GM18868 (cell line): Measurements from ENCODE around the gene IL36A.

ENCODE experiments used
- ATAC-seq: cut with Tn5 transposase; IDR thresholded peaks from one replicate; pipeline ENCODE4 v1.9.1; 2021; ENCODE audit warnings: mild to moderate bottlenecking, moderate library complexity; ENCODE audit not compliant: unreplicated experiment

IL36A gene, protein sequence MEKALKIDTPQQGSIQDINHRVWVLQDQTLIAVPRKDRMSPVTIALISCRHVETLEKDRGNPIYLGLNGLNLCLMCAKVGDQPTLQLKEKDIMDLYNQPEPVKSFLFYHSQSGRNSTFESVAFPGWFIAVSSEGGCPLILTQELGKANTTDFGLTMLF

DNA sequence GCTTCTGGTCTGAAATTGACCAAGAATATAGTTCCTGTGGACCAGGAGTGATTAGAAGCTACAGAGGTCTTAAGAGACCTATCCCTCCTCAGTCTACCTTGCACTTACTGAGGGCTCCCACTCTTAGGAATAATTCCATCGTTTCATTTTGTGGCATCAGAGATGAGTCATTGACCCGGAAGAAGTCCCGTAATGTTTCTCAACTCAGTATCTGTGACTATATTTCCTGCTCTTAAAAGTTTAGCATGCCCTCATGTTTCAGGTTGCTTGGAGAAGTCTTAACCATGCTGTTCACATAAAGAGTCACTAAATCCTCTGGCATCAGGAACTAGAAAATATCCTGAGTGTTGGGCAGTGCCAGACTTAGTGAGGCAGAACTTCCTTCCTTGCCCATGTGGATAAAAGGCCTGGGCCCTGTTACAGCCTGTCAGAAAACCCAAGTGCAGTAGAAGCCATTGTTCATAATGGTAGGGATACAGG is at the start of gene IL36A:
Gene IL36A (plus strand): TSS at position 430 of the 480 bp plus-strand sequence. CDS start 413 bp downstream, outside the sequence.
- ATAC-seq = no peak

DNA sequence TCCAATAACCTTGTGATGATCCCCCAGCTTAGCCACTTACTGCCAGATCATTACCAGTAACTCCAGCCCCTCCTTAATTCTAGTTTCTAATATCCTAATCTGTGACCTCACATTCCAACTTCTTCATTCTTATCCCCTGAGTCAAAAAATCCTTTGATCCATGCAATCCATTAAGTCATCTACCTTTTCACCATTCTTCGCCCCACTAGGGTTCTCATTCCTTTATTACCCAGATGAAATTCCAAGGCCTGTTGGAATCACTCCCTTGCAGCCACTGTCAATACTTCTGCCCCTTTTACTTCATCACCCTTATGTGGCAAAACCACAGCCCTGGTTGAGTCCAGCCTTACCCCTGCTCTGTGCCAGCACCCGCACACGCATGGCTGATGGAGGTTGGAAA is 47.7 kb upstream of the IL36A start:
- ATAC-seq = no peak

DNA sequence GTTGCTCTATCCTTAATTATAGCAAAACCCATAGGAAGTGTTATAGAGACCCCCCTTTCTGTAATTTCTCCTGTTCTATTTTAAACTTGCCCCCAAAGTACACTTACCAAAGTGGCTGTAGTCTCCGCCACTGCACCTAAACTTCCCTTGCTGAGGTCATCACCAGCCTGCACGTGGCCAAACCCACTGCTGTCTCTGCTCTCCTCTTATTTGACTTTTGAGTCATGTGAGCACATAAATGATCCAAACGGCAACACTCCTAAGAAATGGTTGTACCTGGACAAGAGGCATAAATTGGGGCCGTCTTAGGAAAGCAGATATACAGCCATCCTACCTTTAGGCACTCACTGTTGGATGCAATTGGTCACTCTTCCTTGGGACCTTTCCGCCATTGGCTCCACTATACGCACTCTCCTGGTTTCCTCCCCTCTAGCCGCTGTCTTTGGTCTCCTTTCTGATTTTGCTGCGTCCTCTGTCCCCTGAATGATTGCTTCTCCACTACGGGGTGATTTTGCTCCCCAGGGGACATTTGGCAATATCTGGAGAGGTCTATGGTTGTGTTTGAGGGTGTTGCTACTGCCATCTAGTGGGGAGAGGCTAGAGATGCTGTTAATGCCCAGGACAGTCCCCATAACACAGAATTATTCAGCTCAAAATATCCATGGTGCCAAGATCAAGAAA is 46.7 kb upstream of the IL36A start:
- ATAC-seq = peak; percentile 69

DNA sequence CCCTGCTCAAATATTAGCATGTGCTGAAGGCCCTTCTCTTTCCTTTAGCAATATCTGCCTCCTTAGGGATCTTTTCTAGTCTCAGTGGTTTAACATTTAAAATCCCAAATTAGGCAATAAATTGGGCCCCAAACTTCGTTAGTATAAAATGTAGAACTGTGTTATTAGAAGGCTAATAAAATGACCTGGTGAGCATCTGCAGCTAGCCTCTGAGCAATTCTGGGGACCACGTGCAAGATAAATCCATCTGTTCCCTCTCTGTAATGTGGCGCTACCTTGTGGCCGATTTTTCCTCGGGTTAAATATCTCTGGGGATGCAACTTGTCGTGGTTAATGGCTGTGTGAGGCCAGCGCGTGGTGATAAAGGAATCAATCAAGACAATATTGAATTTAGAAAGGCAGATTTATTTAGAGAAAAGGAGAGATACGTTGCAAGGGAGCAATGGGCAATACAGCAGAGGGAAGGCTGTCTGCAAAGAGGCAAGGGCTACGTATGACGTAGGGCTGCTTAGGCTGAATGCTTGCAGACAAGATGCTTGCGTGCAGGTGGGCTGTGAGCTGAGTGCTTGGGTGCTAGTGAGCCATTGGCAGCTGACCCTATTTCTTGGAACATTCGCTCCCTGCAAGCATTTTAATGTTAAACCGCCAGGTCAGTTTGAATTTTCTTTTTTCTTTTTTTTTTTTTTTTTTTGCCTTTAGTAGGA is 46.0 kb upstream of the IL36A start:
- ATAC-seq = no peak

DNA sequence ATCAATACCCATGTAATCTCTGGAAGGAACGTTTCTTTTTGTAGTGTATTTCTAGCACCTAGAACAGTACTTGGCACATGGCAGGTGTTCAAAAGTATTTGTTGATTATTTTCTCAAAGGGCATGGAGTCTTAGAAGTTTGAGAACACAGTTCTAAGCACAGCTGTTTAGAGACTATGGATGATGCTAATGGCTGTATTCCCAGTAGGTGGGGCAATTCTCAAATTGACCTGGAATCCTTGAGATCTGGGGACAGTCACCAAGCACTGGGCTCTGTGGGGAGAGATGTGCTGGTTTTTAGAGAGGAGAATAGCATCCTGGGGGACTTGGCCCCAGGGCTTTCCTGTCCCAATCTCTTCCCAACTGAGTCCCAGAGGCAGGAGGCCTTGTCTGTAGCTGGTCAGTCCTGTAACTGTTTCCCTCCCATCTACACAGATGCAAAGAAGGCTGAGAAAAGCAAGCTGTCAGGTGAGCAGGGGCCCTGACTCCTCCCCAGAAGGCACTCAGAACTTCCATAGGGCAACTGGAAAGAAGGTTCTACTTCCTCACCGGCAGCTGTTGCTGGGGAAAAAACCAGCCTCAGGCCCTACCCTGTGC is 44.9 kb upstream of the IL36A start:
- no peak for ATAC-seq

DNA sequence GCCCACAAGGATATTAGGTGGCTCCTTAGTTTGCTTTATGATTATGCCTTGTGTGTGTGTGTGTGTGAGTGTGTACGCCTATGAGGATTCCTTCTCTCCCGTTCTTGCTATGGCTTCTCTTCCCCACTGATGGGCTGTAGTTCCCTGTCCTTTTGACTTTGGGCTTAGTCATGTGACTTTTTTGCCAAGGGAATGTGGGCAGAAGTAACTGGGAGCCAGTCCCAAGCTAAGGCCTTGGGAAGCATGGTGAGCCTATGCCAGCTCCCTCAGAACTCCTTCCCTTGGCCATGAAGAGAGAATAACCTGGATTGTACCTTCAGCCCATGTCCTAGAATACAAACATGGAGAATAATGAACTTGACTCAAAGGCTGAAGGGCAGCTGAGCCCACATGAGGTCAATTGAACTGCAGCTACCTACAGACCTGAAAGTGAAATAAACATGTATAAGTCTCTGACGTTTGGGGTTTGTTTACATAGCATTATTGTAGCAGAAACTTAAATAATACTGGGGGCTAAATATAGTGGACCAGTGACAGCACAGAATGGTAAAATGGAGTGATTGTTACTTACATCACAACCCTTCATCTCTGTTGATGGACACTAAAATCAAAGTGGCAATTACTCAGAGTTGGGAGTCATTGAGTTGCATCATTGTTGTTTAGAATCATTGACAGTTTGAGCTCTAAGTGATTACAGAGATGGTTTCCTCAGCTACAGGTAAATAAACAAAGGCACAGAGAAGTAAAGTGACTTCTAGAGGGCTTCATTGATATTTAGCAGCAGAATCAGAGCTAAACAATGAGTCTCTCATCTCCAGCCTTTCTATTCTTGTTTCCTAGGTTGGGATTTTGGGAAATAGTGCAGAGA is 42.7 kb upstream of the IL36A start:
- ATAC-seq = peak; percentile 49

DNA sequence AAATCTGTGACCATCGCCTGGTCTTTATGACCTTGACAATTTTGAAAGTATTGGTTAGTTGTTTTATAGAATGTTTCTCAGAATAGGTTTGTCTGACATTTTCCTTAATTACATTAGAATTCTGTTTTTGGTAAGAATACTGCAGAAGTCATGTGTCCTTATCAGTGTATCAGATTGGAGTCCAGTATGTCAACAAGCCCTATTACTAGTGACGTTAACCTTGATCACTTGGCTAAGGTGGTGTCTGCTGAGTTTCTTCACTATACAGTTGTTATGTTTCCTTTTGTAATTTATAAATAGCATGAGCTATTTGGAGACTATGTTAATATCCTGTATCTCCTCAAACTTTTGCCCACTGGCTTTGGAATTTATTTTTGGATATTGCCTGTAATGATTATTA is 38.2 kb upstream of the IL36A start:
- no peak for ATAC-seq

DNA sequence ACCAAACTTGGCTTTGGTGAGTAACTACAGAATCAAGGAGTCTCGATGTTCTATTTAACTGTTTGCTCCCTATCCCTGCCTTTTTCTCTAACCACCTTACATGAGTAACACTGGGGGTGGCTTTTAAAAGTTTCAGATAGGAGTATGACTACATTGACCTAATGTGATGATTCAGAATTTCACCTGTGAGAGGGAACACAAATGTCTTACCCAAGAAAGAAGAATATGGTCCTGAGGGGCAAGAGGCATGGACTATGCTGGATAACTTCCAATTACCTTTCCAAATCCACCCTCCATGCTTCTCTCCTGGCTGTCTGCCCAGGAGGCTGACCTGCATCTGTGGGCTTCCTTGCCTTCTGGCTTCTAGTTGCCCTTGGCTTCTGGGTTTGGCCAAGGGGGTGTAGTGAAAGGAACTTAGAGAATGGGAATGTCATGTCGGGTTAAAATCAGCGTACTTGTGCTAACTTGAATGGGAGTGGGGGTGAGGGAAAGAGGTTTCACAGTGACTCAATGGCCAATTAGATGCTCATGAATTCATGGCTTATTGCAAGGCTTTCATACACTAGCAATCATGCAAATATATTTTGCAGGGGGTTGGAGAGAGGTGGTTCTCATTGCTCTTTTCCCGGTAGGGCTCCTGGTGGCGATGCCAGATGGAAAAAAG is 32.7 kb upstream of the IL36A start:
- ATAC-seq = no peak

DNA sequence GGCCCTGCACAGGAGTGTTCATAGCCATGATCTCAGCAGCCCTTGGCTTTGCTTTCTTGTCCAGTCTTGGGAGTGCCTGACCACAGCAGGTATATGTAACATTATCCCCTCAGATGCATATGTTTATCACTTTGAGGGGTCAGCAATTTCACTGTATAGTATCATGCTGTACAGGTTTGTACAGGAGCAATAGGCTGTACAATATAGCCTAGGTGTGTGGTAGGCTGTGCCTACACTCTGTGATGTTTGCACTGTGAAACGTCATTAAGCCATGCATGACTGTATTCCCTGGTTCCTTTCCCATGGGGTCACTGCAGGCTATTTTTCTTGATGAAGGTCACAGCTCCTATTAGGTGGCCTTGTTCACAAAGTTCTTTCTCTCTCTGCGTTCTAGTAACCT is 32.1 kb upstream of the IL36A start:
- ATAC-seq = no peak

DNA sequence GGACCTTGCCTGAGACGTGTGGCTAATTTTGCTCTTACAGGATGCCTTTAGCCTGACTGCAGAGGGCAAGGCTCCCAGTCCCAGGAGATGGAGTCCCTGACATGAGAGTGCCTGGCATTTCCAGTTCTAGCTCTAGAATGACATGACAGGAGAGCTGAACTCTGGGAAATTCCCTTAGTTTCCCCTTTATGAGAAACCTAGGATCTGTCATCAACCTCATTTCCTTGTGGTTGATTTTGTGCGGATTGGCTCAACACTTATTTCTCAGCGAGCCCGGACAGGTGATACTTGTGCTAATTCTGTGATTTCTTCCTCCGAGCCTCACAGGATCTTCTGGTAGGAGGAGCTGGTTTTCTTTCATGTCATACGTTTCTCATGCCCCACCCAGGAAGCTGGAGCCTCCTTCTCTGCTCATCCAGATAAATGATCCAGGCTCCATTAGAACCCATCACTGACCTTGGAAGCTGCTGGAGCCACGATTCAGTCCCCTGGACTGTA is 27.7 kb upstream of the IL36A start, which contains the start of gene IL36G:
Gene IL36G (plus strand): TSS at position 448 of the 498 bp plus-strand sequence. CDS start 633 bp downstream, outside the sequence.
- ATAC-seq = no peak

DNA sequence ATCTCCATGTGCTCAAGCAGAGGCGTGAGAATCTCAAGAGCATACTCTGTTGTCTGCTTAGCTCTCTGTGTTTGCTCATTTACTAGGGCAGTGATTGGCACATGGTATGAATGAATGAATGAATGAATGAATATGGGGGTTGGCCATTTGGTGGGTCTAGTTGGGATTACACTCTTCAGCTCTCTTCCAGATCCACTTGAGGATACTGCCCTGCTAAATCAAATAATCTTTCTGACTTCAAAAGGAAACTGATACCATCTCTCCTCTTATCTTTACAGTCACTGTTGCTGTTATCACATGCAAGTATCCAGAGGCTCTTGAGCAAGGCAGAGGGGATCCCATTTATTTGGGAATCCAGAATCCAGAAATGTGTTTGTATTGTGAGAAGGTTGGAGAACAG is 25.5 kb upstream of the IL36A start:
- ATAC-seq = no peak

DNA sequence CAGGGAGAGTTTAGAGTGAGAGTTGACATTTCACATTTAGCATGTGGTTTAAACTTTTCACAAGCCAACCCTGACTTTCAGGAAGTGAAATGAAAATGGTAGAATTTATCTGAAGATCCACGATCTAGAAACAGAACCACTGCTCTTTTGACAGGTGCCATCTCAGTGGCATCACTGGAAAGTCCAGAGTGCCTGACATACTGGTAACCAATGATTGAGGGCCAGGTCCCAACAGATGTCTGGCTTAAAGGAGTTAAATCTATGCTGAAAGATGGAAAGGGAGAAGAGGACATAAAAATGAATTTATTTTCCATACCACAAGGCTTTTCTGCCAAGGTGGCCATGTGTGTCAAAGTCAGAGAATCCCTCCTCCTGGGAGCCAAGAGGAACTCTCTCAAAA is 24.7 kb upstream of the IL36A start:
- no peak for ATAC-seq

DNA sequence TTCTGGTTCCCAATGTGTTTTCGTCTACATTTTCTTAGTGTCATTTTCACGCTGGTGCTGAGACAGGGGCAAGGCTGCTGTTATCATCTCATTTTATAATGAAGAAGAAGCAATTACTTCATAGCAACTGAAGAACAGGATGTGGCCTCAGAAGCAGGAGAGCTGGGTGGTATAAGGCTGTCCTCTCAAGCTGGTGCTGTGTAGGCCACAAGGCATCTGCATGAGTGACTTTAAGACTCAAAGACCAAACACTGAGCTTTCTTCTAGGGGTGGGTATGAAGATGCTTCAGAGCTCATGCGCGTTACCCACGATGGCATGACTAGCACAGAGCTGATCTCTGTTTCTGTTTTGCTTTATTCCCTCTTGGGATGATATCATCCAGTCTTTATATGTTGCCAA is 20.2 kb upstream of the IL36A start:
- peak; percentile 61 for ATAC-seq

DNA sequence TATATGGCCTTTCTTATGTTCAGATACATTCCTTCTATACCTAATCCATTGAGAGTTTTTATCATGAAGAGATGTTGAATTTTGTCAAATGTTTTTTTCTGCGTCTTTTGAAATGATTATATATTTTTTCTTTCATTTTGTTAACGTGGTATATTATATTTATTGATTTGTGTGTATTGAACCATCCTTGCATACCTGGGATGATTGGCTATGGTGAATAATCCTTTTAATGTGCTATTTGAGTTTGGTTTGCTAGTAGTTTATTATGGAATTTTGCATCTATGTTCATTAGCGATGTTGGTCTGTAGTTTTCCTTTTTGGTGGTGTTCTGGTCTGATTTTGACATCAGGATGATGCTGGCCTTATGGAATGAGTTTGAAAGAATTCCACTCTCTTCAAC is 15.6 kb upstream of the IL36A start:
- ATAC-seq = no peak

DNA sequence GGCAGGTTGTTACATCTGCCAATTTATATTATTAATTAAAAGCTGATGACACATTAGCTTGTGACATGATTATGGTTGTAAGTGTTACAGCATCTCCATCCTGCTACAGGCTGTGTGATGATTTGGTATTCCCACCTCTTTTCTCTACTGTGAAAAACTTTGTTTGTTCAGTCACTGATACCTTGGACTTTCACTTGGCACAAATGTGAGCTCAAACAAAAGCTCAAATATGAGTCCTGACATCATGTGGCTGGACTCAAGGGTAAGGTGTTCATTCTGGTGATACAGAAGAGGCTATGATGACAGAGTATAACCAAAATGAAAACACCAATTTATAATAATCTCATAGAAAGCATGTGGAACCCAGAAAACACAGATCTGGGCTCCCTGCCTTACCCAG is 11.4 kb upstream of the IL36A start:
- ATAC-seq = no peak

DNA sequence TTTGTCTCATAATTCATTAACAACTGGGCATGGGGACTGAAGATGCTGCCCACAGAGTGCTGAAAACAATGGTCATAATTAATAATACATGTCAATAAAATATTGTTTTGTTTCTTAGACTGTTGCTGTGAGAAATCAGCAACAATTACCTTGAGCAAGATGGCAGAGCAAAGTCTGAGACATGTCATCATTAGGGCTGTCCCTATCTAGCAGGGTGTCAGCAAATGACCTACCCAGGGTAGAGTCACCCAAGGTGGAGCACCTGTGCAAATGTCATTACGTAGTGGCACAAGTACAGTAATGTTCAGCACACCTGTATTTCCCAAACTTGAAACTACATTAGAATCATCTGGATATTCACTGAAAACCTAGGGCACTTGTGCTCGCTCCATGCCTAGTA is 10.6 kb upstream of the IL36A start:
- ATAC-seq = no peak

DNA sequence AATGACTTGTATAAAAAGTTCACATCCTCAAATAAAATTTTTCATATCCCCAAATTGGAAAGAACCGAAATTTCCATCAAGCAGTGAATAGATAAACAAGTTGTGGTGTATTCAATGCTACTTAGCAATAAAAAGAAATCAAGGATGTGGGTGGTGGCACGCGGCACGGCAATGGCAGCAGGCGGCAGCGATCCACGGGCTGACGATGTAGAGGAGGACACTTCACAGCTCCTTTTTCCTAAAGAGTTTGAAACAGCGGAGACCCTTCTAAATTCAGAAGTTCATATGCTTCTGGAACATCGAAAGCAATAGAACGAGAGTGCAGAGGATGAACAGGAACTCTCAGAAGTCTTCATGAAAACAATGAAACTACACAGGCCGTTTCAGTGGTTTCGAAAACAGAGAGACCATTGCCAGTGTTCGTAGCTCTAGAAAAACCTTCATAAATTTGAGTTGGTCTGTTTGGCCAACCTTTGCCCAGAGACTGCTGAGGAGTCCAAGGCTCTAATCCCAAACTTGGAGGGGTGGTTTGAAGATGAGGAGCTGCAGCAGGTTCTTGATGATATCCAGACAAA is 9.8 kb upstream of the IL36A start:
- no peak for ATAC-seq

DNA sequence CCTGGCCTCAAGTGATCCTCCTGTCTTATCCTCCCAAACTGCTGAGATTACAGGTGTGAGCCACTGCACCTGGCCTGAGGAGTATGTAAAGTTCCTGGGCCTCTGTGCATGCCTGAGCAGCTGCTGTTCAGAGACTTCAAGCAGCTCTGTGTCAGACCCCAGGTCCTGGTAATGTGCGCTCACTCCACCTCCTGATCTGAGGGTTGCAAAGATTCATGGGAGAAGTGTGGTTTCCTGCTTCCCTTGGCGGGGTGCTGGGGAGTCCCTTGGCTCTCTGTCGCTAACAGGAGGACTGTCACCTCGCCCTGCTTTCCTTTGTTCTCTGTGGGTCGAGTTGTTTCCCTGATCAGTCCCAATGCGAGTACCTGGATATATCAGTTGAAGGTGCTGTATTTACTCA is 8.6 kb upstream of the IL36A start:
- ATAC-seq = no peak

DNA sequence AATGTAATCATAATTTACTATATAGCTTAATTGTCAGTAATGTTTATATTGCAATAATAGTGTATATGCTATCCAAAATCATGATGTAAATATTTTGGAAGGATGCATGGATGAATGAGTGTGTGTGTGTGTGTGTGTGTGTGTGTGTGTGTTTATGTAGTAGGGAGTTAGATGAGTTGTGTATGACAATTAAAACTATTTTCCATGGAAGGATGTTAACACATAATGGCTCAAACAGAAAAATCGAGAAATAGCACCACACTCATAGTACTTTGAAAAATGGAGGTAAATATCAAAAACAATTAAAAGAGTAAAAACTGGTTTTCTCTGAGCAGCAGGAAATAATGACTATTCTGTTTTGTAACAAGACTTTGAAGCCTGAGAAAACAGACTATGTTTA is 8.1 kb upstream of the IL36A start:
- no peak for ATAC-seq

DNA sequence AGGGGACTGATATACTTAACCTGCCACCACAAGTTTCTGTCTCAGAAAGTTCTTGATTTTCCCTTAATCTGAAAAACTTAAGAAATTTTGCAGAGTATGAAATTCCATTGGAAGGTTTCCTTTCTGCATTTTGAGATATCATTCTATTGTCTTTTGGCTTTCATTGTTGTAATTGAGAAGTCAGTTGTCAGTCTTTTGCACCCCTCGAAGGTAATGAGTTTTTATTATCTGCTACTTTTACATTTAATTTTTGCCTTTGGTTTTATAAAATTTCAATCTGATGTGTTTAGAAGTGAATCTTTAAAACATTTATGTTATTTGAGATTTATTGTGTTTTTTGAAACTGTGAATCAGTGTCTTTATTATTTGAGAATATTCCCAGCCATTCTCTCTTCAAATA is 4.8 kb upstream of the IL36A start:
- ATAC-seq = no peak
